ENCODE results near the gene LRMDA.
"Not testable (repeated sequence)": the region's sequence is repeated elsewhere in the genome, so short reads cannot be mapped to it uniquely, and the experiment has no call there.

The LRMDA gene

DNA sequence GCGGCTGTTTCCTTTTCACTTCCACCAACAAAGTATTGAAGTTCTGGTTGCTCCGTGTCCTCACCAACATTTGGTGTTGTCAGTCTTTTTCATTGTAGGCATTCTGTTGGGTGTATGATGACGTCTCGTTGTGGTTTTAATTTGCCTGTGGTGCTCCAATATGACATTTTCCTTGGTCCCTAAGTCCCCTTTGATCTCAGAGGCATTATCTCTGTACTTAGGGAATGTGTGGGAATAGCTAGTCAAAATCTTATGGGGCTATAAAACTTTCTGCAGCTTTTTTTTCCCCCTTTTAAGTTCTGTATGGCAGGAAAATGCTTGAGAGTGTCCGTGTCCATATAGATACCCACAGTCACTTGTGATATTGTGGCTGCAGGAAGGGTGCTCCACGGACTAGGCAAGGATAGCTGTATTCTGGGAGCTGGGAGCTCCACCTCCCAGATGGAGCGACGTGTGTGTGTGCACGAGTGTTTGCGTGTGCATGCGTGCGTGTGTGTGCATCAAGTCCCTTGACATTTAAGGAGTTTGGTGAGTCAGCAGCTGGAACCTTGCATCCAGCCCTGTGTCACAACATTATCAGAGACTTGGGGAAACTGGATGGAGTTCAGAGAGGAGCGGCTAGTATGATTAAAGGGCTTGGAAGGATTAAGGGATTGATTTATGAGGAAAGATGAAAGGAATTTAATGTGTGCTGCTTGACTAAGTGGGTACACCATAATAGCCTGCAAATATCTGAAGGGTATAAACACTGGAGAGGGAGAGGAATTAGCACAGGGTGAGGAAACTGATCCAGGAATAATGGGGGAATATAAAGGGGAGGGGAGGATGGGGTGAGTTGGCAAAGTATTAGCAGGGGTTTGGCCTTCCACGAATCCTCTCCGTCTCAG lies 66.8 kb downstream of the LRMDA start:
- in situ Hi-C loops (cut with MboI; ENCODE audit: low sequenced_read_pairs): no loop called here

DNA sequence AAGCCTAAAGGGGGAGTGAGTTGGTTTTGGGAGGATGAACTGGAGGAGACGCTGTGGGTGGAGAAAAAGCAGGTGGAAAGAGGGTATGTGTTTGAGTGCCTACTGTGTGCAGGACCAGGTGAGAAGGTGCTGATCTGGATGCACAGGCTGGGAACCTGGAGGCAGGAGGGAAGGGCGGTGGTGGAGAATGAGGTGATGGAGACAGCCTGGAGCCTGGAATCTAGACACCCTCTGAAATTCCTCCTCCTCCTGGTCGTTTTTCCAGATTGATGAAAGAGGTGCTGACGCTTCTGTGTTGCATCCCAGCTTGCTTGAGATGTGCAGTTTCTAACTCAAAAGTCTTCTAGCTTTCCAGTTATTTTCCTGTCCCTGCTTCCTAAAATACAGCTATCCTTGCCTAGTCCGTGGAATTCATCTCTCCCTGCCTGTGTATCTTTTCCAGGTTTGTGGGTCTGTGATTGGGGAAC lies 67.5 kb downstream of the LRMDA start:
- in situ Hi-C loops (cut with MboI; ENCODE audit: low sequenced_read_pairs): no loop called here

DNA sequence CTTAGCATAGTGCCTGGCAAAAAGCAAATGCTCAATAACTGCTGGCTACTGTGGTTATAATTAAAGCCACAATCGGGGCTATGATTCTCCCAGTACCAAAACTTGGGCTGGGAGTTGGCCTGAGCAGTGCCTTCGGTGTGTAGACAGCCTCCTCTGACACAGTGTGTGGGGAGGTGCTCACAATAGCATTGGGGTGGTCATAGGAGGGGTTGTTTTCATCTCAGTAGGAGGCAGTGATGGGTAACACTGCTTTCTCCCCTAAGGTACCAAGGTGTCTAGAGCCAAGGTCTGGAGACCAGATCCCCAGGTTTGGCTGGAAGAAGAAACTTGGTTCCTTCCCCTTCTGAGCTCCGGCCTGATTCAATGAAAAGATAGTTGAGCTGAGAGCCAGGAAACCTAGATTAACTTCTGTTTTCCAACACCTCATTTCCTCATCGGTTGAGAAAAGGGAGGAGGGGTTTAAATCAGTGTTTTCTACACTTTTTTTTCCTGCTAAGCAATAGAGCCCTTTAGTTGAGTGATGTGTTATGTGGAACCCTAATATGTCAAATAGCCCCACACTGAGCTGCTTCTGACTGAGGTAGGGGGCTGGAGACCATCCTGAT lies 68.2 kb downstream of the LRMDA start:
- in situ Hi-C loops (cut with MboI; ENCODE audit: low sequenced_read_pairs): no loop called here

DNA sequence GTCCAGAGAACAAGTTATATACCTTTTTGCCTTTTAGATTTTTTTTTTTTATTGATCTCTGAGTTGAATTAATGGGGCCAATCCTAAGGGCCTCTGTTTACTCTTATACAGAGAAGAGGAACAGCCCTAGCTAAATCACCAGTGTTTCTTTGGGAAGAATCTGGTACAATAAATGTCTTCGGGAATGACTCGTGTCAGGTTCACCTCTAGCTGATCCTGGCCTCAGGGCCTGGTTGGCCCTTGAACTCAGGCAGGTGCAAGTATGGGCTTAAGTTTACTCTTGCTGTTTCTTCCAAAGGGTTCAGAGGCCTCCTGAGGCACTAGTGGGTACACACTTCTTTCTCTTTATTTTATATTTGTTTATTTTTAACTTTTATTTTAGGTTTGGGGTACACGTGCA lies 71.0 kb downstream of the LRMDA start:
- in situ Hi-C loops (cut with MboI; ENCODE audit: low sequenced_read_pairs): no loop called here

DNA sequence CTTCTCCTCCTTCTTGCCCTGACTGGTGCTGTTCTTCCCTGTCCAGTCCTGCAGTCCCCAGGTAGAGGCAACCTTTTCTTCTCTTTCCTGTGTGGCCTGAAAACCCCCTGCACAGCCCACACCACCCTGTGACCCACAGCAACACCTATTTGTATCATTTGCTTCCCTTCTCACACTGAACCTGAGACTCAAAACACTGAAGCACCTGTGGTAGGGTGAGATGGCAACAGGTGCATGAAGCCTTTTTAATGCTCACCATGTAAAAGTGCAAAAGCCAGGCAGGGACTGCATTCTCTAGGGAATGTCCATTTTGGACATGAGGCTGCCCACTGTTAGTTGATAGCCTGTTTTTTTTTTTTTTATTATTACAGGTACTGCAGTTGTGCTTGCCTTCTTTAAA lies 71.4 kb downstream of the LRMDA start:
- in situ Hi-C loops (cut with MboI; ENCODE audit: low sequenced_read_pairs): no loop called here

GRCh38 chr10:75505293-75505692 lies 73.9 kb downstream of the LRMDA start:
- in situ Hi-C loops (cut with MboI; ENCODE audit: low sequenced_read_pairs): no loop called here

DNA sequence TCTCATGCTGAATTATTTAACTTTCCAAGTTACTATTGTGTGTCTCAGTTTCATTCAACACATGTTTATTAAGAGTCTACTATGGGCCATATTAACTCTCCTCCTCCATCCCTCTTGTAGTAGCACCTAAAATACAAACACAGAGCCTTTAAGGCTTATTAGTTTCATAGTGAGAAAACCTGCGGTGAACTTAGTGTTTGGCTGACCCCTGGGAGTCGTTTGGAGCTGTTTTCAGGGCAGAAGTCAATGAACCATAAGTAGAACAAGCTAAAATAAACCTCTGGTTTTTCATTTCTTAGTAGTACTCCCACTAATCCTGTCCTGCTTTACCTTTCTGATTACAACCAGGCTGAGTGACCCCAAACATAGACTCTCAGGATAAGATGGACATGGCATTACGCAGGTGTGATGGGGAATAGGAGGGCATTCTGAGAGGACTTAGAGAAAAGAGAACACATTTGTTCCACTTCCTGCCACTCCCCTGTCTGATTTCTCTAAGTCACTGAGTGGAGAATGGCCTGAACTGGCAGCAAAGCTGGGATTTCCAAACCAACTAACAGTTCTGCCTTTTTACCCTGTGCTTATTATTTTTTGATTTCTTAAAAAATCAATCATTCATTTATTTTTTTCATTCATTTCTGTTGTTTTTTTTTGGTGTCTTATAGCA lies 74.5 kb downstream of the LRMDA start:
- in situ Hi-C loops (cut with MboI; ENCODE audit: low sequenced_read_pairs): no loop called here

- in situ Hi-C loops (cut with MboI; ENCODE audit: low sequenced_read_pairs): no loop called here
Observed at GRCh38 chr10:75506930-75507329, 75.5 kb downstream of the LRMDA start.

GRCh38 chr10:75507469-75507868 lies 76.0 kb downstream of the LRMDA start:
- in situ Hi-C loops (cut with MboI; ENCODE audit: low sequenced_read_pairs): no loop called here

DNA sequence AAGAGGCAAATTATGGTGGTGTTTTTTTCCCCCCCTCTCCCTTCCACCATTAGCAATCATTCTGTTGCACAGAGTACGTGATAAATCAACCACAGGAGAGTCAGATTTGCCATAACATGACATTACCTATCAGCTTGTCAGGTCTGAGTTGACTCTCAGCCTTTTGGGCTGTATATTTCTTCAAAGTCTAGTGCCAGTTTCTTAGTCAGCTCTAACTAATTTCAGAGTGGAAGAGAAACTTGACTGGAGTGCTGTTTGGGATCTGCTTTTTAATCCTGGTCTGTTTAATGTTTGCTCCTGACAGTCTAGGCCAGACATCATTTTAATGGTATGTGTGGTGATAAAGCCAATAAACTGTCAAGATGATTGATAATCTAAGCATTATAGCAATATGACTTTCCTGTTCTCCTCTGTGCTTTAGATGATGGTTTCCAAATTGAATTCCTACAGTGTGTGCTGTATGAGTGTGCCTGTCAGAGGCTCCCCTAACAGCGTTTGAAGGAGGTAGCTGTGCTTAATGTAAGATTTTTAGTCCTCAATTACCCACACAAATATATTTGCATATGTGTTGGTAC lies 76.9 kb downstream of the LRMDA start:
- in situ Hi-C loops (cut with MboI; ENCODE audit: low sequenced_read_pairs): no loop called here

DNA sequence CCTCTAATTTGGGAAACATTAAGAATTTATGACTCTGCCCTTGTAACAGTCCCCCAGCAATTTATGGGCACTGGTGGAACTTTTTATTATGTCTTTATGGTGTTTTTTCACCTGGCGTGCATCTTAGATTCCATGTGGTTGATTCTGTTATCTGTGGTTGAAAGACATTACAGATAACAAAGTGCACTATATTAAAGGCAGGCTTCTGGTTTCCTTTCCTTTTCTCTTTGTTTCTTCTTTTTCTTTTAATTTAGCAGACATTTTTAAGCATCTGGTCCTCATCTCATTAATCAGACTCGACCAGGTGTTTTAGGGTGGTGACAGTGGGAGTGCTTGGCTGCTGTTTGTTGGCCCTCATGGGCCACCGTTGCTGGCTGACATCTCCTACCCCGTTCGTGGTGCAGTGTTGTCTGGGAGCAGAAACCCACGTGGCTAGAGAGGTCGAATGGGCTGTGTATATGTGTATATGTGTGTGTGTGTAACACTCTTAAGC lies 77.4 kb downstream of the LRMDA start:
- in situ Hi-C loops (cut with MboI; ENCODE audit: low sequenced_read_pairs): no loop called here

GRCh38 chr10:75509706-75510105 lies 78.3 kb downstream of the LRMDA start:
- in situ Hi-C loops (cut with MboI; ENCODE audit: low sequenced_read_pairs): no loop called here

- in situ Hi-C loops (cut with MboI; ENCODE audit: low sequenced_read_pairs): no loop called here
Observed at GRCh38 chr10:75511011-75511410, 79.6 kb downstream of the LRMDA start.

- in situ Hi-C loops (cut with MboI; ENCODE audit: low sequenced_read_pairs): no loop called here
Observed at GRCh38 chr10:75512203-75512933, 80.9 kb downstream of the LRMDA start.

- in situ Hi-C loops (cut with MboI; ENCODE audit: low sequenced_read_pairs): no loop called here
Observed at GRCh38 chr10:75513292-75513885, 82.0 kb downstream of the LRMDA start.

- in situ Hi-C loops (cut with MboI; ENCODE audit: low sequenced_read_pairs): no loop called here
Observed at GRCh38 chr10:75514830-75515229, 83.4 kb downstream of the LRMDA start.

DNA sequence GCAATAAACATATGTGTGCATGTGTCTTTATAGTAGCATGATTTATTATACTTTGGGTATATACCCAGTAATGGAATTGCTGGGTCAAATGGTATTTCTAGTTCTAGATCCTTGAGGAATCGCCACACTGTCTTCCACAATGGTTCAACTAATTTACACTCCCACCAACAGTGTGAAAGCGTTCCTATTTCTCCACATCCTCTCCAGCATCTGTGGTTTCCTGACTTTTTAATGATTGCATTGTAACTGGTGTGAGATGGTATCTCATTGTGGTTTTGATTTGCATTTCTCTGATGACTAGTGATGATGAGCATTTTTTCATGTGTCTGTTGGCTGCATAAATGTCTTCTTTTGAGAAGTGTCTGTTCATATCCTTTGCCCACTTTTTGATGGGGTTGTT lies 84.7 kb downstream of the LRMDA start:
- in situ Hi-C loops (cut with MboI; ENCODE audit: low sequenced_read_pairs): not testable (repeated sequence)

DNA sequence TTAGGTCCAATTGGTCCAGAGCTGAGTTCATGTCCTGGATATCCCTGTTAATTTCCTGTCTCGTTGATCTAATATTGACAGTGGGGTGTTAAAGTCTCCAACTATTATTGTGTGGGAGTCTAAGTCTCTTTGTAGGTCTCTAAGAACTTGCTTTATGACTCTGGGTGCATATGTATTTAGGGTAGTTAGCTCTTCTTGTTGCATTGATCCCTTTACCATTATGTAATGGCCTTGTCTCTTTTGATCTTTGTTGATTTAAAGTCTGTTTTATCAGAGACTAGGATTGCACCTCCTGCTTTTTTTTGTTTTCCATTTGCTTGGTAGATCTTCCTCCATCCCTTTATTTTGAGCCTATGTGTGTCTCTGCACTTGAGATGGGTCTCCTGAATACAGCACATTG lies 87.8 kb downstream of the LRMDA start:
- in situ Hi-C loops (cut with MboI; ENCODE audit: low sequenced_read_pairs): not testable (repeated sequence)

GRCh38 chr10:75521194-75521829 lies 89.9 kb downstream of the LRMDA start:
- in situ Hi-C loops (cut with MboI; ENCODE audit: low sequenced_read_pairs): not testable (repeated sequence)

GRCh38 chr10:75525067-75525466 lies 93.6 kb downstream of the LRMDA start:
- in situ Hi-C loops (cut with MboI; ENCODE audit: low sequenced_read_pairs): no loop called here

Data from HL-60/S4 treated with retinoic acid at 250 ng/mL for 4 days and 3 days (cell line).